IMR-90 (cell line): ENCODE data around the gene PLXNC1. TPM values are rescaled to one million over a fixed set of nuclear protein-coding genes. Genes with fewer than 3 reads are reported as not detected.

Experiments
- ATAC-seq: fragments of 200-7000 bp; cut with Tn5 transposase; 2 replicates; pipeline ENCODE4 v1.9.1; 2020; ENCODE audit warnings: low read depth, mild to moderate bottlenecking, moderate library complexity
- BruUV-seq: library from RNA; stranded (reverse); fragments of 400-500 nt; replicated peaks from 2 replicates; lab custom pipeline; 2021; lab: Mats Ljungman, UMichigan
- CTCF ChIA-PET: fragments of 300-600 bp; formaldehyde crosslinking; extraction: SDS; loops from one replicate; lab custom pipeline; 2021; ENCODE audit warnings: antibody characterized with exemption; lab: Yijun Ruan, JAX
- POLR2A ChIA-PET: fragments of 300-600 bp; sonication (Branson Sonifier 250); formaldehyde crosslinking; loops from one replicate; lab custom pipeline; 2022; ENCODE audit warnings: antibody characterized with exemption; ENCODE audit not compliant: unreplicated experiment; lab: Charles Lee
- DNase-seq: peaks from one replicate; pipeline ENCODE4 v3.0.0; 2013
- H2AFZ ChIP-seq: replicated peaks from 2 replicates; pipeline ENCODE3; 2013; ENCODE audit warnings: low read length, mild to moderate bottlenecking; ENCODE audit not compliant: poor library complexity
- H2AK5ac ChIP-seq: 2 replicates; pipeline ENCODE4 v1.6.1; 2013; ENCODE audit warnings: low read depth, low read length, inconsistent platforms
- H2AK9ac ChIP-seq: replicated peaks from 2 replicates; pipeline ENCODE3; 2013; ENCODE audit warnings: mild to moderate bottlenecking, low read depth, low read length, moderate library complexity; ENCODE audit not compliant: poor library complexity
- H2BK120ac ChIP-seq: 2 replicates; pipeline ENCODE4 v1.6.1; 2013; ENCODE audit warnings: low read depth, low read length, inconsistent platforms
- H2BK15ac ChIP-seq: 3 replicates; pipeline ENCODE4 v1.6.1; 2013; ENCODE audit warnings: low read depth, low read length, inconsistent platforms
- H2BK20ac ChIP-seq: 2 replicates; pipeline ENCODE4 v1.6.1; 2013; ENCODE audit warnings: low read depth, mild to moderate bottlenecking, inconsistent platforms, low read length, moderate library complexity
- H2BK5ac ChIP-seq: 2 replicates; pipeline ENCODE4 v1.6.1; 2013; ENCODE audit warnings: mild to moderate bottlenecking, low read depth, low read length, inconsistent platforms; ENCODE audit not compliant: poor library complexity, severe bottlenecking
- H3K14ac ChIP-seq: replicated peaks from 2 replicates; pipeline ENCODE4 v1.6.1; 2013; ENCODE audit warnings: low read depth, low read length, inconsistent platforms
- H3K18ac ChIP-seq: 2 replicates; pipeline ENCODE4 v1.6.1; 2013; ENCODE audit warnings: low read depth, low read length, control low read depth
- H3K23ac ChIP-seq: 2 replicates; pipeline ENCODE4 v1.6.1; 2013; ENCODE audit warnings: low read depth, low read length, inconsistent platforms
- H3K27ac ChIP-seq: 2 replicates; pipeline ENCODE4 v1.5.1; 2013; ENCODE audit warnings: mild to moderate bottlenecking, control low read depth, low read length; ENCODE audit not compliant: insufficient read depth
- H3K27me3 ChIP-seq: 2 replicates; pipeline ENCODE4 v1.6.1; 2013; ENCODE audit warnings: low read length; ENCODE audit not compliant: control insufficient read depth, insufficient read depth
- H3K36me3 ChIP-seq: 2 replicates; pipeline ENCODE4 v1.6.1; 2013; ENCODE audit warnings: low read length, mixed read lengths; ENCODE audit not compliant: control insufficient read depth, insufficient read depth
- H3K4ac ChIP-seq: 2 replicates; pipeline ENCODE4 v1.6.1; 2013; ENCODE audit warnings: low read depth, low read length, inconsistent platforms
- H3K4me1 ChIP-seq: 2 replicates; pipeline ENCODE4 v1.6.1; 2013; ENCODE audit warnings: low read length, mixed read lengths; ENCODE audit not compliant: control insufficient read depth, insufficient read depth
- H3K4me2 ChIP-seq: 2 replicates; pipeline ENCODE4 v1.6.1; 2013; ENCODE audit warnings: low read depth, mild to moderate bottlenecking, control low read depth, low read length, moderate library complexity
- H3K4me3 ChIP-seq: 2 replicates; pipeline ENCODE4 v1.5.1; 2013; ENCODE audit warnings: low read depth, mild to moderate bottlenecking, control low read depth, low read length, moderate library complexity; ENCODE audit not compliant: insufficient read depth
- H3K56ac ChIP-seq: 2 replicates; pipeline ENCODE4 v1.6.1; 2013; ENCODE audit warnings: low read length, inconsistent platforms; ENCODE audit not compliant: insufficient read depth; ENCODE audit errors: extremely low read depth
- H3K79me1 ChIP-seq, 2 experiments: 2 replicates each; pipeline ENCODE4 v1.6.1; 2013; ENCODE audit warnings: low read length in 2 of 2, inconsistent platforms in 1 of 2, low read depth in 1 of 2
- H3K9ac ChIP-seq: 2 replicates; pipeline ENCODE4 v1.6.1; 2013; ENCODE audit warnings: low read depth, low read length, control low read depth
- H3K9me1 ChIP-seq: 2 replicates; pipeline ENCODE4 v1.6.1; 2013; ENCODE audit warnings: low read length, inconsistent platforms; ENCODE audit not compliant: insufficient read depth
- H3K9me3 ChIP-seq: 2 replicates; pipeline ENCODE4 v1.6.1; 2013; ENCODE audit warnings: low read length; ENCODE audit not compliant: control insufficient read depth, insufficient read depth
- H4K20me1 ChIP-seq: 2 replicates; pipeline ENCODE4 v1.6.1; 2013; ENCODE audit warnings: low read length, inconsistent platforms; ENCODE audit not compliant: insufficient read depth
- H4K5ac ChIP-seq: 2 replicates; pipeline ENCODE4 v1.6.1; 2013; ENCODE audit warnings: mild to moderate bottlenecking, low read depth, low read length, control low read depth
- H4K8ac ChIP-seq, 2 experiments: 2 replicates each; pipeline ENCODE4 v1.6.1; 2013; ENCODE audit warnings: low read depth in 2 of 2, low read length in 2 of 2, control low read depth in 1 of 2, inconsistent platforms in 1 of 2
- H4K91ac ChIP-seq: 2 replicates; pipeline ENCODE4 v1.6.1; 2013; ENCODE audit warnings: low read depth, low read length, inconsistent platforms; ENCODE audit not compliant: insufficient read depth
- BHLHE40 ChIP-seq: fragments of 150-350 bp; IDR thresholded peaks from 2 replicates; pipeline ENCODE4 v1.6.1; 2016; ENCODE audit warnings: mild to moderate bottlenecking, low read depth, low read length
- CEBPB ChIP-seq: IDR thresholded peaks from 2 replicates; pipeline ENCODE4 v1.6.1; 2012; ENCODE audit warnings: low read depth, low read length, improper control_type of control experiment
- CHD1 ChIP-seq: IDR thresholded peaks from 2 replicates; pipeline ENCODE4 v1.6.1; 2012; ENCODE audit warnings: low read depth, low read length, improper control_type of control experiment
- FOS ChIP-seq: fragments of 150-350 bp; IDR thresholded peaks from 2 replicates; pipeline ENCODE4 v1.6.1; 2016; ENCODE audit warnings: low read depth, low read length
- MAFK ChIP-seq: IDR thresholded peaks from 2 replicates; pipeline ENCODE4 v1.6.1; 2012; ENCODE audit warnings: low read depth, low read length, improper control_type of control experiment
- MAZ ChIP-seq: IDR thresholded peaks from 2 replicates; pipeline ENCODE4 v1.6.1; 2012; ENCODE audit warnings: low read depth, mild to moderate bottlenecking, low read length, improper control_type of control experiment, moderate library complexity, borderline replicate concordance
- MXI1 ChIP-seq: IDR thresholded peaks from 2 replicates; pipeline ENCODE4 v1.6.1; 2012; ENCODE audit warnings: low read depth, mild to moderate bottlenecking, low read length, moderate library complexity, borderline replicate concordance
- POLR2A ChIP-seq: IDR thresholded peaks from 2 replicates; pipeline ENCODE4 v1.6.1; 2012; ENCODE audit warnings: mild to moderate bottlenecking, low read depth, low read length
- RFX5 ChIP-seq: IDR thresholded peaks from 2 replicates; pipeline ENCODE4 v1.8.0; 2012; ENCODE audit warnings: low read depth, mild to moderate bottlenecking, low read length, moderate library complexity
- SMC3 ChIP-seq: fragments of 150-350 bp; IDR thresholded peaks from 2 replicates; pipeline ENCODE4 v1.6.1; 2016; ENCODE audit warnings: low read depth, mild to moderate bottlenecking, antibody characterized with exemption, low read length, moderate library complexity
- dilution Hi-C: fragments of 300-500 bp; cut with HindIII; formaldehyde crosslinking; loops from one replicate; pipeline ENCODE4 v1.14.3; 2018; ENCODE audit warnings: low sequenced_read_pairs; ENCODE audit not compliant: unreplicated experiment
- in situ Hi-C: fragments of 300-500 bp; cut with MboI; formaldehyde crosslinking; loops from 3 replicates; pipeline ENCODE4 v1.14.3; 2019; ENCODE audit warnings: low sequenced_read_pairs, inconsistent platforms, mixed read lengths
- intact Hi-C: fragments of 100-400 bp; cut with micrococcal nuclease; formaldehyde crosslinking; loops from 2 replicates; pipeline ENCODE4 v1.10.0; 2022
- polyA plus RNA-seq, 3 experiments: library from polyadenylated mRNA; depleted of rRNA; stranded (reverse); fragments of >200 nt; gene quantifications; 2 replicates each; pipeline ENCODE4 v1.2.3, GENCODE V29; 2012; ENCODE audit warnings: low replicate concordance in 1 of 3
- total RNA-seq: library from RNA; depleted of rRNA; stranded (reverse); fragments of >200 nt; gene quantifications from 2 replicates; pipeline ENCODE4 v1.2.3, GENCODE V29; 2012
- TF ChIP-seq, protein P1 (sequence below): fragments of 150-350 bp; IDR thresholded peaks from 2 replicates; pipeline ENCODE4 v1.6.1; 2017; ENCODE audit warnings: mild to moderate bottlenecking, antibody characterized with exemption, low read length, low read depth
- TF ChIP-seq, protein P2 (sequence below): conservative IDR thresholded peaks from 2 replicates; pipeline ENCODE4 v1.5.1; 2012; ENCODE audit warnings: mild to moderate bottlenecking, low read depth, low read length, improper control_type of control experiment
- TF ChIP-seq, protein P3 (sequence below): fragments of 150-350 bp; IDR thresholded peaks from 2 replicates; pipeline ENCODE4 v1.6.1; 2016; ENCODE audit warnings: low read depth, mild to moderate bottlenecking, low read length, moderate library complexity, borderline replicate concordance

PLXNC1 gene
- total and polyA plus RNA-seq, 2 of the 4 experiments (the other 2 are of a cell fraction) = 1.0 to 1.6 TPM

DNA sequence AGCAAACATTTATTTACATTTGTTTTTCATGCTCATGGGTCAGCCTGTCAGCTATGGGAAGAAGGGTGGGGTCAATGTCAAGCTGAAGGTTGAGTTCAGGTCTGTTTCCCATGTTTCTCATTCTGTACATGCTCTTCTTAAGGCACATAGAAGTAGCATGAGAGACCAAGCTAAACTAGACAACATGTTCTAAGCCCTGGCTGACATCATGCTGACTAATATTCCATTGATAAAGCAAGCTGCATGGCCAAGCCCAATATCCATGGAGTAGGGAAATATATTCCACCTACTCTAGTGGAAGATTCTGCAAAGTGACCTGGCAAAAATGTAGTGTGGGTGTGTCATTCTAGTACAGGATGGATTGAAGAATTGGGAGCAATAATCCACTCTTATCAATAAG lies 44.1 kb downstream of the PLXNC1 start:
- Histone ChIP-seq H3K27me3 (peaks cover 5% of the 10 kb centered on the region), H3K9me1 (no peaks in the 10 kb centered on the region), H3K56ac (no peak overlapping the region), H4K91ac (no peak overlapping the region), H3K4me3 (no peak overlapping the region), H2AK9ac (no peak overlapping the region), H3K9me3 (peaks cover 9% of the 10 kb centered on the region), H3K4me1 (no peaks in the 10 kb centered on the region), H3K4me2 (no peak overlapping the region), H3K18ac (no peak overlapping the region), H2AK5ac (no peak overlapping the region), H2BK5ac (no peak overlapping the region), H3K4ac (no peak overlapping the region), H2BK20ac (no peak overlapping the region), H2BK15ac (no peak overlapping the region), H4K5ac (no peak overlapping the region), H3K79me1 (no peaks in the 10 kb centered on the region), H3K9ac (no peak overlapping the region), H3K23ac (no peak overlapping the region), H2AFZ (no peak overlapping the region), H3K27ac (no peak overlapping the region), H3K36me3 (no peaks in the 10 kb centered on the region), H3K14ac (no peak overlapping the region), H4K8ac (no peak overlapping the region), H4K20me1 (no peaks in the 10 kb centered on the region), H2BK120ac (no peak overlapping the region)
- DNase-seq = no peak
- POLR2A ChIA-PET = no interaction called here
- TF ChIP-seq SMC3 (no peak), BHLHE40 (no peak), MAZ (no peak), MAFK (no peak), CHD1 (no peak), RFX5 (no peak), CEBPB (no peak), MXI1 (no peak), FOS (no peak), POLR2A (no peak)
- TF ChIP-seq, protein P1, sequence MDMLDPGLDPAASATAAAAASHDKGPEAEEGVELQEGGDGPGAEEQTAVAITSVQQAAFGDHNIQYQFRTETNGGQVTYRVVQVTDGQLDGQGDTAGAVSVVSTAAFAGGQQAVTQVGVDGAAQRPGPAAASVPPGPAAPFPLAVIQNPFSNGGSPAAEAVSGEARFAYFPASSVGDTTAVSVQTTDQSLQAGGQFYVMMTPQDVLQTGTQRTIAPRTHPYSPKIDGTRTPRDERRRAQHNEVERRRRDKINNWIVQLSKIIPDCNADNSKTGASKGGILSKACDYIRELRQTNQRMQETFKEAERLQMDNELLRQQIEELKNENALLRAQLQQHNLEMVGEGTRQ = no peak
- TF ChIP-seq, protein P2, sequence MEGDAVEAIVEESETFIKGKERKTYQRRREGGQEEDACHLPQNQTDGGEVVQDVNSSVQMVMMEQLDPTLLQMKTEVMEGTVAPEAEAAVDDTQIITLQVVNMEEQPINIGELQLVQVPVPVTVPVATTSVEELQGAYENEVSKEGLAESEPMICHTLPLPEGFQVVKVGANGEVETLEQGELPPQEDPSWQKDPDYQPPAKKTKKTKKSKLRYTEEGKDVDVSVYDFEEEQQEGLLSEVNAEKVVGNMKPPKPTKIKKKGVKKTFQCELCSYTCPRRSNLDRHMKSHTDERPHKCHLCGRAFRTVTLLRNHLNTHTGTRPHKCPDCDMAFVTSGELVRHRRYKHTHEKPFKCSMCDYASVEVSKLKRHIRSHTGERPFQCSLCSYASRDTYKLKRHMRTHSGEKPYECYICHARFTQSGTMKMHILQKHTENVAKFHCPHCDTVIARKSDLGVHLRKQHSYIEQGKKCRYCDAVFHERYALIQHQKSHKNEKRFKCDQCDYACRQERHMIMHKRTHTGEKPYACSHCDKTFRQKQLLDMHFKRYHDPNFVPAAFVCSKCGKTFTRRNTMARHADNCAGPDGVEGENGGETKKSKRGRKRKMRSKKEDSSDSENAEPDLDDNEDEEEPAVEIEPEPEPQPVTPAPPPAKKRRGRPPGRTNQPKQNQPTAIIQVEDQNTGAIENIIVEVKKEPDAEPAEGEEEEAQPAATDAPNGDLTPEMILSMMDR = no peak
- TF ChIP-seq, protein P3, sequence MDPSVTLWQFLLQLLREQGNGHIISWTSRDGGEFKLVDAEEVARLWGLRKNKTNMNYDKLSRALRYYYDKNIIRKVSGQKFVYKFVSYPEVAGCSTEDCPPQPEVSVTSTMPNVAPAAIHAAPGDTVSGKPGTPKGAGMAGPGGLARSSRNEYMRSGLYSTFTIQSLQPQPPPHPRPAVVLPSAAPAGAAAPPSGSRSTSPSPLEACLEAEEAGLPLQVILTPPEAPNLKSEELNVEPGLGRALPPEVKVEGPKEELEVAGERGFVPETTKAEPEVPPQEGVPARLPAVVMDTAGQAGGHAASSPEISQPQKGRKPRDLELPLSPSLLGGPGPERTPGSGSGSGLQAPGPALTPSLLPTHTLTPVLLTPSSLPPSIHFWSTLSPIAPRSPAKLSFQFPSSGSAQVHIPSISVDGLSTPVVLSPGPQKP = no peak
- no TSS peak for BruUV-seq
- dilution Hi-C loops = no loop called here
- no peak for ATAC-seq
- in situ Hi-C loops = no loop called here
- CTCF ChIA-PET = no interaction called here
- intact Hi-C loops = no loop called here
